Measurements from ENCODE around the gene PRKAB2. TPM values are rescaled to one million over a fixed set of nuclear protein-coding genes. Genes with fewer than 3 reads are reported as not detected.

PRKAB2 gene
- total and polyA plus RNA-seq, 8 donors: 6.0 to 26.3 (median 10.5) TPM

GRCh38 chr1:147105909-147106308 lies 66.4 kb downstream of the PRKAB2 start:
- Histone ChIP-seq H3K36me3 (no peaks in the 10 kb centered on the region), H3K27ac (no peak overlapping the region), H3K4me1 (no peaks in the 10 kb centered on the region), H3K9me3 (no peaks in the 10 kb centered on the region), H3K27me3 (peaks cover 0 to 28% (median 0%) of the 10 kb centered on the region in 3 donors), H3K4me3 (no peak overlapping the region)
- DNase-seq: no peak
- 73 to 86% (median 81%) methylated on average over 8 of the region's 8 CpGs for WGBS, 5 donors
- intact Hi-C loops (cut with DNase I; ENCODE audit: low total_unique reads): no loop called here
- TF ChIP-seq POLR2AphosphoS5 (IDR thresholded peaks at IDR 0.05): no peak
- no peak for TF ChIP-seq POLR2A (IDR thresholded peaks at IDR 0.05)

Other genes with a start within 250 kb of the PRKAB2 start
- gene NBPF12, start 234.1 kb downstream of the PRKAB2 start, total RNA-seq: 100 to 1,000 TPM in 1 of 5 donors, 10 to 100 TPM in 4; 20.0 to 217 (median 34.2) TPM
- gene NBPF12, start 234.1 kb downstream of the PRKAB2 start, polyA plus RNA-seq: 10 to 100 TPM in 2 of 3 donors, 1 to 10 TPM in 1; 6.0 to 26.1 (median 18.3) TPM
- 100 to 1,000 TPM in 2 of 5 donors, 10 to 100 TPM in 3; 11.3 to 201 (median 78.6) TPM for gene FMO5, start 52.9 kb upstream of the PRKAB2 start, total RNA-seq
- gene FMO5, start 52.9 kb upstream of the PRKAB2 start, polyA plus RNA-seq: 100 to 1,000 TPM in 1 of 3 donors, 10 to 100 TPM in 2; 29.8 to 113 (median 88.5) TPM
- 10 to 100 TPM in 4 of 5 donors, 1 to 10 TPM in 1; 2.9 to 51.2 (median 12.9) TPM for gene CHD1L, start 70.2 kb upstream of the PRKAB2 start, total RNA-seq
- gene CHD1L, start 70.2 kb upstream of the PRKAB2 start, polyA plus RNA-seq: 10 to 100 TPM; 13.2 to 17.1 (median 15.1) TPM

Data from stomach (tissue), 9 donors.